IMR-90 (cell line): ENCODE results near the gene ARHGEF4. TPM values are rescaled to one million over a fixed set of nuclear protein-coding genes. Genes with fewer than 3 reads are reported as not detected.

Source experiments
- ATAC-seq: fragments of 200-7000 bp; cut with Tn5 transposase; 2 replicates; pipeline ENCODE4 v1.9.1; 2020; ENCODE audit warnings: low read depth, mild to moderate bottlenecking, moderate library complexity
- BruUV-seq: library from RNA; stranded (reverse); fragments of 400-500 nt; replicated peaks from 2 replicates; lab custom pipeline; 2021; lab: Mats Ljungman, UMichigan
- CTCF ChIA-PET: fragments of 300-600 bp; formaldehyde crosslinking; extraction: SDS; loops from one replicate; lab custom pipeline; 2021; ENCODE audit warnings: antibody characterized with exemption; lab: Yijun Ruan, JAX
- POLR2A ChIA-PET: fragments of 300-600 bp; sonication (Branson Sonifier 250); formaldehyde crosslinking; loops from one replicate; lab custom pipeline; 2022; ENCODE audit warnings: antibody characterized with exemption; ENCODE audit not compliant: unreplicated experiment; lab: Charles Lee
- DNase-seq: peaks from one replicate; pipeline ENCODE4 v3.0.0; 2013
- H2AFZ ChIP-seq: replicated peaks from 2 replicates; pipeline ENCODE3; 2013; ENCODE audit warnings: low read length, mild to moderate bottlenecking; ENCODE audit not compliant: poor library complexity
- H2AK5ac ChIP-seq: 2 replicates; pipeline ENCODE4 v1.6.1; 2013; ENCODE audit warnings: low read depth, low read length, inconsistent platforms
- H2AK9ac ChIP-seq: replicated peaks from 2 replicates; pipeline ENCODE3; 2013; ENCODE audit warnings: mild to moderate bottlenecking, low read depth, low read length, moderate library complexity; ENCODE audit not compliant: poor library complexity
- H2BK120ac ChIP-seq: 2 replicates; pipeline ENCODE4 v1.6.1; 2013; ENCODE audit warnings: low read depth, low read length, inconsistent platforms
- H2BK15ac ChIP-seq: 3 replicates; pipeline ENCODE4 v1.6.1; 2013; ENCODE audit warnings: low read depth, low read length, inconsistent platforms
- H2BK20ac ChIP-seq: 2 replicates; pipeline ENCODE4 v1.6.1; 2013; ENCODE audit warnings: low read depth, mild to moderate bottlenecking, inconsistent platforms, low read length, moderate library complexity
- H2BK5ac ChIP-seq: 2 replicates; pipeline ENCODE4 v1.6.1; 2013; ENCODE audit warnings: mild to moderate bottlenecking, low read depth, low read length, inconsistent platforms; ENCODE audit not compliant: poor library complexity, severe bottlenecking
- H3K14ac ChIP-seq: replicated peaks from 2 replicates; pipeline ENCODE4 v1.6.1; 2013; ENCODE audit warnings: low read depth, low read length, inconsistent platforms
- H3K18ac ChIP-seq: 2 replicates; pipeline ENCODE4 v1.6.1; 2013; ENCODE audit warnings: low read depth, low read length, control low read depth
- H3K23ac ChIP-seq: 2 replicates; pipeline ENCODE4 v1.6.1; 2013; ENCODE audit warnings: low read depth, low read length, inconsistent platforms
- H3K27ac ChIP-seq: 2 replicates; pipeline ENCODE4 v1.5.1; 2013; ENCODE audit warnings: mild to moderate bottlenecking, control low read depth, low read length; ENCODE audit not compliant: insufficient read depth
- H3K27me3 ChIP-seq: 2 replicates; pipeline ENCODE4 v1.6.1; 2013; ENCODE audit warnings: low read length; ENCODE audit not compliant: control insufficient read depth, insufficient read depth
- H3K36me3 ChIP-seq: 2 replicates; pipeline ENCODE4 v1.6.1; 2013; ENCODE audit warnings: low read length, mixed read lengths; ENCODE audit not compliant: control insufficient read depth, insufficient read depth
- H3K4ac ChIP-seq: 2 replicates; pipeline ENCODE4 v1.6.1; 2013; ENCODE audit warnings: low read depth, low read length, inconsistent platforms
- H3K4me1 ChIP-seq: 2 replicates; pipeline ENCODE4 v1.6.1; 2013; ENCODE audit warnings: low read length, mixed read lengths; ENCODE audit not compliant: control insufficient read depth, insufficient read depth
- H3K4me2 ChIP-seq: 2 replicates; pipeline ENCODE4 v1.6.1; 2013; ENCODE audit warnings: low read depth, mild to moderate bottlenecking, control low read depth, low read length, moderate library complexity
- H3K4me3 ChIP-seq: 2 replicates; pipeline ENCODE4 v1.5.1; 2013; ENCODE audit warnings: low read depth, mild to moderate bottlenecking, control low read depth, low read length, moderate library complexity; ENCODE audit not compliant: insufficient read depth
- H3K56ac ChIP-seq: 2 replicates; pipeline ENCODE4 v1.6.1; 2013; ENCODE audit warnings: low read length, inconsistent platforms; ENCODE audit not compliant: insufficient read depth; ENCODE audit errors: extremely low read depth
- H3K79me1 ChIP-seq, 2 experiments: 2 replicates each; pipeline ENCODE4 v1.6.1; 2013; ENCODE audit warnings: low read length in 2 of 2, inconsistent platforms in 1 of 2, low read depth in 1 of 2
- H3K9ac ChIP-seq: 2 replicates; pipeline ENCODE4 v1.6.1; 2013; ENCODE audit warnings: low read depth, low read length, control low read depth
- H3K9me1 ChIP-seq: 2 replicates; pipeline ENCODE4 v1.6.1; 2013; ENCODE audit warnings: low read length, inconsistent platforms; ENCODE audit not compliant: insufficient read depth
- H3K9me3 ChIP-seq: 2 replicates; pipeline ENCODE4 v1.6.1; 2013; ENCODE audit warnings: low read length; ENCODE audit not compliant: control insufficient read depth, insufficient read depth
- H4K20me1 ChIP-seq: 2 replicates; pipeline ENCODE4 v1.6.1; 2013; ENCODE audit warnings: low read length, inconsistent platforms; ENCODE audit not compliant: insufficient read depth
- H4K5ac ChIP-seq: 2 replicates; pipeline ENCODE4 v1.6.1; 2013; ENCODE audit warnings: mild to moderate bottlenecking, low read depth, low read length, control low read depth
- H4K8ac ChIP-seq, 2 experiments: 2 replicates each; pipeline ENCODE4 v1.6.1; 2013; ENCODE audit warnings: low read depth in 2 of 2, low read length in 2 of 2, control low read depth in 1 of 2, inconsistent platforms in 1 of 2
- H4K91ac ChIP-seq: 2 replicates; pipeline ENCODE4 v1.6.1; 2013; ENCODE audit warnings: low read depth, low read length, inconsistent platforms; ENCODE audit not compliant: insufficient read depth
- BHLHE40 ChIP-seq: fragments of 150-350 bp; IDR thresholded peaks from 2 replicates; pipeline ENCODE4 v1.6.1; 2016; ENCODE audit warnings: mild to moderate bottlenecking, low read depth, low read length
- CHD1 ChIP-seq: IDR thresholded peaks from 2 replicates; pipeline ENCODE4 v1.6.1; 2012; ENCODE audit warnings: low read depth, low read length, improper control_type of control experiment
- CTCF ChIP-seq: conservative IDR thresholded peaks from 2 replicates; pipeline ENCODE4 v1.5.1; 2012; ENCODE audit warnings: mild to moderate bottlenecking, low read depth, low read length, improper control_type of control experiment
- ELK1 ChIP-seq: fragments of 150-350 bp; IDR thresholded peaks from 2 replicates; pipeline ENCODE4 v1.6.1; 2016; ENCODE audit warnings: low read depth, mild to moderate bottlenecking, low read length, moderate library complexity, borderline replicate concordance
- FOS ChIP-seq: fragments of 150-350 bp; IDR thresholded peaks from 2 replicates; pipeline ENCODE4 v1.6.1; 2016; ENCODE audit warnings: low read depth, low read length
- MAZ ChIP-seq: IDR thresholded peaks from 2 replicates; pipeline ENCODE4 v1.6.1; 2012; ENCODE audit warnings: low read depth, mild to moderate bottlenecking, low read length, improper control_type of control experiment, moderate library complexity, borderline replicate concordance
- MXI1 ChIP-seq: IDR thresholded peaks from 2 replicates; pipeline ENCODE4 v1.6.1; 2012; ENCODE audit warnings: low read depth, mild to moderate bottlenecking, low read length, moderate library complexity, borderline replicate concordance
- NFE2L2 ChIP-seq: fragments of 150-350 bp; IDR thresholded peaks from 2 replicates; pipeline ENCODE4 v1.6.1; 2016; ENCODE audit warnings: low read depth, mild to moderate bottlenecking, low read length
- POLR2A ChIP-seq: IDR thresholded peaks from 2 replicates; pipeline ENCODE4 v1.6.1; 2012; ENCODE audit warnings: mild to moderate bottlenecking, low read depth, low read length
- RAD21 ChIP-seq: IDR thresholded peaks from 2 replicates; pipeline ENCODE4 v1.6.1; 2012; ENCODE audit warnings: low read length, improper control_type of control experiment
- RCOR1 ChIP-seq: IDR thresholded peaks from 2 replicates; pipeline ENCODE4 v1.6.1; 2012; ENCODE audit warnings: mild to moderate bottlenecking, low read length, improper control_type of control experiment; ENCODE audit not compliant: insufficient replicate concordance
- SMC3 ChIP-seq: fragments of 150-350 bp; IDR thresholded peaks from 2 replicates; pipeline ENCODE4 v1.6.1; 2016; ENCODE audit warnings: low read depth, mild to moderate bottlenecking, antibody characterized with exemption, low read length, moderate library complexity
- WGBS, 2 experiments: methylation state at CpG; one replicate each; pipeline versions ENCODE4 v1.1.5 to v1.1.7; 2013; ENCODE audit warnings: missing lambda C conversion rate in 2 of 2; ENCODE audit not compliant: insufficient read length in 1 of 2; ENCODE audit errors: extremely low coverage in 2 of 2; 5-methylcytosine and 5-hydroxymethylcytosine counted together
- dilution Hi-C: fragments of 300-500 bp; cut with HindIII; formaldehyde crosslinking; loops from one replicate; pipeline ENCODE4 v1.14.3; 2018; ENCODE audit warnings: low sequenced_read_pairs; ENCODE audit not compliant: unreplicated experiment
- in situ Hi-C: fragments of 300-500 bp; cut with MboI; formaldehyde crosslinking; loops from 3 replicates; pipeline ENCODE4 v1.14.3; 2019; ENCODE audit warnings: low sequenced_read_pairs, inconsistent platforms, mixed read lengths
- intact Hi-C: fragments of 100-400 bp; cut with micrococcal nuclease; formaldehyde crosslinking; loops from 2 replicates; pipeline ENCODE4 v1.10.0; 2022
- polyA plus RNA-seq, 3 experiments: library from polyadenylated mRNA; depleted of rRNA; stranded (reverse); fragments of >200 nt; gene quantifications; 2 replicates each; pipeline ENCODE4 v1.2.3, GENCODE V29; 2012; ENCODE audit warnings: low replicate concordance in 1 of 3
- total RNA-seq: library from RNA; depleted of rRNA; stranded (reverse); fragments of >200 nt; gene quantifications from 2 replicates; pipeline ENCODE4 v1.2.3, GENCODE V29; 2012

ARHGEF4 gene
- total and polyA plus RNA-seq, 2 of the 4 experiments (the other 2 are of a cell fraction) = 2.7 to 5.0 TPM

- Histone ChIP-seq H2AK9ac (no peak overlapping the region), H3K56ac (no peak overlapping the region), H4K8ac (no peak overlapping the region), H3K36me3 (no peaks in the 10 kb centered on the region), H3K4ac (no peak overlapping the region), H4K5ac (no peak overlapping the region), H3K4me2 (no peak overlapping the region), H4K20me1 (no peaks in the 10 kb centered on the region), H3K27ac (no peak overlapping the region), H3K23ac (no peak overlapping the region), H3K14ac (no peak overlapping the region), H2AK5ac (no peak overlapping the region), H2BK15ac (no peak overlapping the region), H3K27me3 (peaks cover 23% of the 10 kb centered on the region), H3K4me1 (no peaks in the 10 kb centered on the region), H3K9me3 (no peaks in the 10 kb centered on the region), H2BK5ac (no peak overlapping the region), H2BK20ac (no peak overlapping the region), H3K18ac (no peak overlapping the region), H2AFZ (peak overlapping the region; percentile 11), H3K79me1 (no peaks in the 10 kb centered on the region), H4K91ac (no peak overlapping the region), H3K9me1 (no peaks in the 10 kb centered on the region), H3K9ac (no peak overlapping the region), H2BK120ac (no peak overlapping the region), H3K4me3 (no peak overlapping the region)
- DNase-seq = no peak
- ATAC-seq = no peak
- WGBS, 2 experiments = 67% methylated on average over 2 of the region's 8 CpGs; no CpG with 5 or more reads in 1 of the 2 experiments
- in situ Hi-C loops = no loop called here
- dilution Hi-C loops = no loop called here
- TF ChIP-seq SMC3 = no peak
- no peak for TF ChIP-seq CHD1
- no peak for TF ChIP-seq NFE2L2
- TF ChIP-seq POLR2A = no peak
- no peak for TF ChIP-seq RAD21
- no peak for TF ChIP-seq BHLHE40
- no peak for TF ChIP-seq FOS
- TF ChIP-seq ELK1 = no peak
- no peak for TF ChIP-seq RCOR1
- no peak for TF ChIP-seq MXI1
- no peak for TF ChIP-seq CTCF
- TF ChIP-seq MAZ = no peak
- intact Hi-C loops = no loop called here
- BruUV-seq = no TSS peak
- ChIA-PET POLR2A (no interaction called here), CTCF (no interaction called here)
Observed at GRCh38 chr2:130840506-130840905, 3.8 kb downstream of the ARHGEF4 start.
